Fibroblast of skin of left quadriceps (primary cell): ENCODE measurements around the gene CCNJL.

Experiments used
- DNase-seq, 2 experiments: peaks; one replicate each; pipeline ENCODE4 v3.0.0-alpha.2; 2013; ENCODE audit warnings: low read depth in 2 of 2

Gene CCNJL

DNA sequence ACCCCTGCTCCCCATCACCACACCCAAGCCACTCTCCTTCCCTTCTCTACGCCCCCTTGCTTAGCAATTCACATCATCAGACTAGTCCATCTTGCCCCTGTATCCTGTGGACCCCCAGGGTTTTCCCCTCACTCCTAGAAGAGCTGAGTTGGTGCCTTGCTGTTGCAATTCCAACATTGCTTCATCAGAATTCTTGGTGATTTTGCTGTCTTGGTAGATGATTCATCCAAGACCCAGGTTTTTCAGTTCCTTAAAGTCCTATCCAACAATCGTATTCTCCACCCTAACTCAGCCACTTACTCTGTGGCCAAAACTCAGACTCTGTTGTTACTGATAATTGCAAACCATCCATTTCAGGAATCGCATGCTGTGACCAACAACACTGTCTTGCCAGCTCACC is 21.4 kb upstream of the CCNJL start:
- DNase-seq: no peak

DNA sequence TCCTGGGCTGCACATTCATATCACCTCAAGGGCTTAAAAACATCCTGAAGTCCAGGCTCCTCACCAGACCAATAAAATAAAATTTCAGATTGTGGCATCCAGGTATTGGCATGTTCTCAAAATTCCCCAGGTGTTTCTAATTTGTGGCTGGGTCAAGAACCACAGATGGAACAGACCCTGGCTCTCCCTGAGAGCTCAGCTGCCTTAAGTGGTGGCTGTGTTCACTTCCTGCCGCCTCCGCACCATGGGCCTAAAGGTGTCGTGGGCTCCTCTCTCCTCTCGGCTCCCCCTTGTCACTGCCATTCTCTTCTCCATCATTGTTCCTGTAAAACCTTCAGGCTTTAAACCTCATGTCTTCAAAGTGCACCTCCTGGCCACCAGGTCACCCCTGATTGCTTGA is 17.8 kb upstream of the CCNJL start:
- no peak for DNase-seq

DNA sequence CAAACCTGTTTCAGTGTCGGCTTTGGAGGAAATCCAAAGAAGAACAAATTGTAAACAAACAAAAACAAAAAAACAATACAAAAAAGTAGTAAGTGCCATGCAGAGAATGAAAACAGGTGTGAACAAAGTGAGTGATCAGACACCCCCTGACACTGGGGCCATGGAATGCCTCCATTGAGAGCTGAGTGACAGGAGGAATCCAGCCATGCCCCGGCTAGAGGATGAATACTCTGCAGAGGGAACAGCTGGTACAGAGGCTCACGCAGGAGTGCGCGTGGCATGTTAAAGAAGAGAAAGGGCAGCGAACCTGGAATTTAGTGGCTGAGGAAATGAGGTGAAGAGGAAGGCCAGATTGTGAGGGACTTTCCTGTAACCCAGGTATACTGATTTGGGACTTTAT is 15.5 kb upstream of the CCNJL start:
- no peak for DNase-seq

DNA sequence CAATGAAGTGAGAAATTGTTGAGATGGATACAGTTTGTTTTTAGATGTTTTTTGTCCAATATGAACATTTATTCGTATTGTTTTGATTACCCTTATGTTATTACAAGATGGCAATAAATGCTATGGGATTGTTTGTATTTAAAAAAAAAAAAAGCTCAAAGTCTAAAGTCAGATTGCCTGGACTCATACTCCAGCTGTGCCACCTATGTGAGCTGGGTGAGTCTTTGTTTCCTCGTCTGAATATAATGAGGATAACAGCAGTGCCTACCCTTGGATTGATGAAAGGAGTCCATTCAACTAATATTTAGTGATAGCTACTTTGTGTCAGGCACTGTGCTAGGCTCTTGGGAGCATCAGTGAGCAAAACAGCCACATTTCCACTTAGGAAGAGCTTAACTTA is 14.6 kb upstream of the CCNJL start:
- DNase-seq: no peak

DNA sequence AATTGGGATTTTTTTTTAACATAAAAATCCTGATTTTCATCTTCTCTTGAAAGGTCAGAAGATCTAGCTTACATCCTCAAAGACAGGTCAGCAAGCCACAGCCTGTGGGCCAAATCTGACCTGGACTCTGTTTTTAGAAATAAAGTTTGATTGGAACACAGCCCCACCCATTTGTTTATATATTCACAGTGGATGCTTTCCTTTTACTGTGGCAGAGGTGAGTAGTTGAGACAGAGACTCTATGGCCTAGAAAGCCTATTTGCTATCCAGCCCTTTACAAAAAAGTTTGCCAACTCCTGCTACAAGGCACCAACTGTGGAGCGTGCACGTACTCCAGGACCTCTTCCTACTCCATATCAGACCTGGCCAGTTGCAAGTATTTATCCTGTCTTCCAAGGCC is 13.4 kb upstream of the CCNJL start:
- DNase-seq: no peak

DNA sequence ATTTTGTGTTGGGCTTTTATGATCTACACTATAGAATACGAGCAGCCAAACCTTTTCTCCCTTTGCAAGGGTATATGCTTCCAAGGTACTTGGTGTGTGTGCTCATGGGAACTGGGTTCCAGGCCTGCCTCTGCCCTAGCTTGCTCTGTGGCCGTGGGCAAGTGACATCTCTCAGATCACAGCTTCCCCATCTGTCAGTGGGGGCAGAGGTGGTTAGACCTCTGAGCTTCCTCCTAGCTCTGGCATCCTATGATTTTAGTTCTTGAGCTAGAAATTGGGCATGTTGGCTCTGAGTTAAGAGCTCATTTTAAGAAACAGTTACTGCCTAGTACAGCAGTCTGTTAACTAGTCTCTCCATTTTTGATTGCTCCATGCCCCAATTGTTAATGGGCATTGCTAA is 12.5 kb upstream of the CCNJL start:
- no peak for DNase-seq

DNA sequence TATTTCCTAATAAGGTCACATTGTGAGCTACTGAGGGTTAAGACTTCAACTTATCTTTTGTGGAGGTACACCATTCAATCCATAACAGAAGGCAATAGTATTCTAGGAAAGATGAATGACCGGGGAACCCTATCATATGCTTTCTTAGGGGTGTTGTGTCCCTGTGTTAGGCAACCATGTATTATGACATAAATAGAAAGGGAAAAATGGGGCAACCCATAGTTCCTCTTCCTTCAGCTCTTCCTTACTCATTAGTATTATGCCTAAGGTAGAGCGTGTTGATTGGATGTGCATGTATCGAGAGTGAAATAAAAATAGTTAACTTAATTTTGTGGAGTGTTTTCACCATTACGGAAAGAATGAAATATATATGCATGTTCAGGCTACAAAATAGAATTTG is 6.0 kb upstream of the CCNJL start:
- DNase-seq: no peak

DNA sequence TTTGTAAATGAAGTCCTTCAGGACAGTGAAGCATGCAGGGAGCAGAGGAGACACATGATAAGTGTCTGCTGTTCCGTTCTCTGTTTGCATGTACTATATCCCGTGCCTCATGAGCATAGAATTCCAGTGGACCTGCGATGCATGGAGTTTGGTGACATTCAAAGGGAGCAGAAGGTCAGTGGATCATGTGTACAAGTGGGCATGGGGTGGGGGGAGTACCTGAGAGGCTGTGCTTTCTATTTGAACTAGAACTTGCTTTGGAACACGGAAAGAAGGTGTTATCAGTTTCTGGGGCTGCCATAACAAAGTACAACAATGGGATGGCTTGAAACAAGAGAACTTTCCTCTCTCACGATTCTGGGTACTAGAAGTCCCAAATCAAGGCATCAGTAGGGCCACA is 5.1 kb upstream of the CCNJL start:
- DNase-seq: no peak

DNA sequence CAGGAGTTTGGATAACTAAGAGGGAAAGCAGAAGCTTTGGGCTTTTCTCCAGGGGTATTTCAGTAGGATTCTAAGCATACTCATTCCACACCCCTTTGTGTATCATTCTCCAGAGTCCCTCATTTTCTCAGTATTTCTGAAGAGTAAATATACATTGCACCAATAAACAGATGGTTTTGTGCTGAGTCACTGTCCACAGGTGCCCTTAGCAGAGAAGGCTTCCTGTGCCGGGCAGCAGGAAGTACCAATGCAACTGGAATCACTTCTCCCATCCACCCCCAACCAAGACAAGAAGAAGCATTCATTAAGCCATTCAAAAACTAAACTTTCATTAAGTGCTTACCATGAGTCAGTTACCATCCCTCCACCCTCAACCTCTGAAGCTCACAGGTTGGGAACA is 3.6 kb upstream of the CCNJL start:
- DNase-seq: no peak

DNA sequence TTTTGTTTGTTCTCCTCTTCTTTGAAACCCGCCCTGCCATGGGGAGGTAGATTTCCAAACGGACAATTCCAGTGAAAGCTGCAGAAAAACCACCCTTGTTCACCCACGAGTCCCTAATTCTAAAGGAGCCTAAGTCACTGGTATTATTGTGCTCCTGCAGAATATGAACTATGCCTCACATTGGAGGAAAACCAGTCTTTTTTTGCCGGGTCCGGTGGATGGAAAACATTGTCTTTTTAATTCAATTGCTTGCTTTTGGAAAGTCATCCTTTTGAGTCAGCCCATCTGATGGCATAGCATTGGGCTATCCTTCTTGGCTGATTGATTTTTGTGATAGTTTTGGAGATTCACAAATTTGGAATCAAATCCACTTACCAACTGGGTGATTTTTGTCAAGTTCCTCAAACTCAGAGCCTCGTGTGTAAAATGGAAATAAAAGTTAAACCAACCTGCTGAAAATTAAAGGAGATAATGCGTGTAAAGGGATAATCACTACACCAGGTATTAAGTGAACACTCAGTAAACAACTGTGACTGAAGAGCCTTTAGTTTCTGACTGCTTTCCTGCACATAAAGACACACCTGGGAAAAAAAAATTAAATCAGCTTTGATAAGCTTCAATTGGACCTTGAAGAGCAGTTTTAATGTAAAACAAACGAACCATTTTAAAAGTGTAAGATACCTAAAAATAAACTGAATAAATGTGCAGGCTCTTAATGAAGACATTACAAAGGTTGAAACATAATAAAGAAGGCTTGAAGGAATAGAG is 780 bp upstream of the CCNJL start:
- DNase-seq: no peak

DNA sequence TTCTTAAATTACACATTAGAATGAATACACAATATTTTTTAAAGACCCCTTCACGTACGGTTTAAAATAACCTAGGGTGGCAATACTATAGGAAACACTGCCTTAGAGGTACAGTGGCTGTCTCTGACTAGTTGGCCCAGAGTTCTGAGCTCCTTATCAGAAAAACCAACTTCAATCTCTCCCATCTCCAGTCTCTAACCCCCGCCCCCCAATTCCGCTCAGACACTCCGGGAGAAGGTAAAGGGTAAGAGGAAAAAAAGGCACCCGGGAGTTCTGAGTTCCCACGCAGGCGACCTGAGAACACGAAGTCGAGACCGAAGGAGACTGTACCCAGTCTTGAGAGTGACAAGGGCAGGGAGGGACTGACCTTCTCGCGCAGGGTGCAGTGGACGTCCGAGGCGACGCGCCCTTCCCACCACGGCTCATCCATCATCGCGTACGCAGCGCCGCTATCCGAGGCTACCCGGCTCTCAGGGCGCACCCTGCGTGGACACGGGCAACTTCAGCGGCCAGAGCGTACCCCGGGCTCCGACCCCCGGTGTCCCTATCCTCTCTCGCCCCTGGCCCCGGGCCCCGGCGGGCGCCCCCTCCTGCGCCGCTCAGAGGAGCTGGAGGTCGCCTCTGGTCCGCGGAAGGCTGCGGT is 752 bp downstream of the CCNJL start:
- no peak for DNase-seq

DNA sequence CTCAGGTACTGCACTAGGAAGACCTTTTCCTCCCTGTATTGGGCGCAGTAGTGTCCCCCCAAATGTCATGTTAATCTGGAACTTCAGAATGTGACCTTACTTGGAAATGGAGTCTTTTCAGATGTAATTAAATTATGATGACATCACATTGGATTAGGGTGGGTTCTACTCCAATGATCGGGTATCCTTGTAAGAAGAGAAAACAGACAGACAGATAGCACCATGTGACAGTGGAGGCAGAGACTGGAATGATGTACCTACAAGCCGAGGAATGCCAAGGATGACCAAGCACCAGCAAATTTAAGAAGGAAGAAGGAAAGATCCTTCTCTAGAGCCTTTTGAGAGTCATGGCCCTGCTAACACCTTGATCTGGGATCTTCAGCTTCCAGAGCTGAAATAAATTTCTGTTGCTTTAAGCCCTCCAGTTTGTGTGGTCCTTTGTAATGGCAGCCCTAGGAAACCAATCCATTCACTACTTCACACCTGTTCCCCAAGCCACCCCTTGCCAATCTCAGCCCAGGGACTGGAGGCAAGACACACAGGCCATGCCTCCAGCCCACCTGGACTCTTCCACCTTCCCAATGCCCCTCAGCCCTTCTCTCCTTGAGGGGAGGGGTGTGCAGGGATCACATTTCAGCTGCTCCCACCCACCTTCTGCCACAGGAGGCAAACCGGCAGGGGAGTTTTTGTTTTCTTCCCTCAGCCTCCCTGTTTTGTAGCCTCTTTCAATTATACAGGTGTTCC is 1.6 kb downstream of the CCNJL start:
- no peak for DNase-seq

DNA sequence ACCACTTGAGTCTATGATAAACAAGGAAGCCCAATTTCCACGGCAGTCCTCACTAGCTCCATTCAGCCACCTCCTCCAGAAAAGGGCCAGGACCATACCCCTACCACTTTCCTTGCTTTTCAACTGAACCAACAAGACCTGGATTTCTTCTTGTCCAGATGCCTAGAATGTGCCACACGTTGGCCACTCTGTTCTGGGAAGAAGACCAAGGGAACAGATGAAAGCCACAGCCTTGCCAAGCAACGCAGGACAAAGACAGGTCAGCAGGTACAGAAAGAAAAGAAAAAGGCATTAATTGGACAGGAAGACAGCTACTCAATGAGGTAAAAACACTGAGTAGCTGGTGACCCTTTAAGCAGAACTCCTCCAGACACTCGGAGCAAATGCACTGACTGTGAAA is 2.2 kb downstream of the CCNJL start:
- DNase-seq: no peak

DNA sequence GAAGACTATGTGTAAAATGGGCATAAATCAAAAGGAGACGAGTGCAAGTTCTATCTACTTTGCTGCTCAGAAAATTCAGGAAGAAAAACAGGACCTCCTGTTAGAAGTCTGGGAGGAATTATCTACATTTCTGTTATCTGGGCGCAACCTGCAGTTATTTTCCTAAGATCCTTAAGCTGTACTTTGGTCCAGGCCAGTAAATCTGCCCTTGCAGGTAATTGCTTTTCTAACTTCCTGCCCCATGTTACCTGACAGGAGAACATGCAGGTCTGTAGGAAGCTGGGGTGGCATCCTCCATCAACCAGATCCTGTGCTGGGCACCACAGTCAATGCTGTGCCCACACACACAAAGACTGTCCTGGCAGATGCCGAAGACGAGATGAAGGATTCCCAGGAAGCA is 5.7 kb downstream of the CCNJL start:
- DNase-seq: no peak

DNA sequence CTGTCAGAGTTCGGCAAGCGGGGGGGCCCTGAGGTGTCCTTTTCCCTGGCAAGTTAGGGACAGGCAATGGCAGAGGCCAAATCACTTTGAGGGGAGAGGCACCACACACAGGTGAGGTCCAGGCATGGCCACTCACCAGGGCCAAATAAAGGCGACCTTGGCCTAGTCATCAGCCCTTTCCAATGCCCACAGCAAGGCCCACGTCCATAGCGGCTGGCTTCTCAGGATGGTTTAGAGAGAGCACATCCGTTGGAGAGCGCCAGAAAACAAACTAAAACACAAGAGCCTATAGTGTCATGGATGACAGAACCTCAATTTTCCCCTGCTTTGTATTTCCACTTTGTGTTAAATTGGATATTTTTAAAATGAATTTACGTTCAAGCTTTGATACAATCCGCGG is 7.0 kb downstream of the CCNJL start:
- no peak for DNase-seq

DNA sequence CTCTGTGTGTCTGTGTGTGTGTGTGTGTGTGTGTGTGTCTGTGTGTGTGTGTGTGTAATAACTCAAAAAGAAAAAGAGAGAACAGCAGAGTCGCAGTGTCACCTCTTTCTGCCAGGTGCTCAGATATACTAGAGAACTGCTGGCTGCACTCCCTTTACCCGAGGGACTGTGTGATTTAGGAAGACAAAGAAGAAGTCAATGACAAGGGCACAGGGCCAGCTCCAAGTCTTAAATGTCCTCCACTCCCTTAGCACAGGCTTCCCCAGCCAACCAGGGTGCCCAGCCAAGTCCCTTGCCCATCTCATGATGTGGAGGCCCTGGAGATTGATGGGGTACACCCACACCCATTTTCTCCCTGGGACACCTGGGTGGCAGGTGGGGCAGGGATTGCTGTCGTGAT is 8.7 kb downstream of the CCNJL start:
- DNase-seq: no peak

DNA sequence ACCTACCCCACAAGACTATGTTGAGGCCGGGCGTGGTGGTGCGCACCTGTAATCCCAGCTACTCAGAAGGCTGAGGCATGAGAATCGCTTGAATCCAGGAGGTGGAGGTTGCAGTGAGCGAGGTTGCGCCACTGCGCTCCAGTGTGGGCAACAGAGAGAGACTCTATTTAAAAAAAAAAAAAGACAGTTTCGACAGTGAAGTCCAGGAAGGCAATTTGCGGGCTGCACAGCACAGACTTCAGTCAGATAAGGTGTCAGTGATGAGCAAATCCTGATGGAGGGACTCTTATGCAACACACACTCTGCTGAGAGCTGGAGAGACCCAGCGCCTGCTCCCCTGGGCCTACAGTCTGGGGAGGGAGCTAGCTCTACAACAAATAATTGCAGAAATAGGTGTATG is 14.2 kb downstream of the CCNJL start:
- DNase-seq: no peak

DNA sequence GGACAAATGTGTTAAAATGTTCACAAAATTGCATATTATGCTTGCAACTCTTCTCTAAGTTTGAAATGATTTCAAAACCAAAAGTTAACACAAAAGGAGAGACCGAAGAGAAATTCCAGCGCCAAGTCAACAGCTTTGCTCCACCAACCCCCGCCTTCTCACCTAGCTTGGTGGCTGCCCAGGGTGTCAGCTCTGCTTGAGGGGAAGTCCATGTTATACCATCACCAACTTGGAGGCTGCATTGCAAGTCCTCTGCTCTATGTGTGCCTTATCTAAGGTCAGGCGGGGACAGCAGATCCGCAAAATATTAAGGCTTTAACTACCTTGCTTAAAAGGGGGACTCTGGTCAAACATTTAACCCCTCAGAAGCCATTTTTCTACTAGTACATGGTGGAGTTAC is 14.6 kb downstream of the CCNJL start:
- no peak for DNase-seq

DNA sequence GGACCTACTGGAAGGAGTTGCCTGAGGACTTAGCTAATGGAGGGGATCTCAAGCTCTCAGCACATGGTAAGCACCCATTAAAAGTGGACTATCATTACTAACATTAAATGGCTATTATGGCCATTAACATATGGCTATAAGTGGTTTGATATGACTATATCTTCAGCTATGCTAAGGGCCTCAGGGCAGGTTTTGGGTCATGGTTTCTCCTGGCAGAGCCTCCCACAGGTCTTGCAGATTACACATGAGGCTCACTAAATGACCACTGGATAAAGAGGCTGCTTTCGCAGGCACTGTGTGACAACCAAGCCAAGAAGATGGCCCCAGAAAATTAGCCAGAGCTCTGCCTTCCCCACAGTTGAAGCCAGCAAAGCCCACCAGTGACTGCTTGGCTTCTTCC is 15.4 kb downstream of the CCNJL start:
- no peak for DNase-seq

DNA sequence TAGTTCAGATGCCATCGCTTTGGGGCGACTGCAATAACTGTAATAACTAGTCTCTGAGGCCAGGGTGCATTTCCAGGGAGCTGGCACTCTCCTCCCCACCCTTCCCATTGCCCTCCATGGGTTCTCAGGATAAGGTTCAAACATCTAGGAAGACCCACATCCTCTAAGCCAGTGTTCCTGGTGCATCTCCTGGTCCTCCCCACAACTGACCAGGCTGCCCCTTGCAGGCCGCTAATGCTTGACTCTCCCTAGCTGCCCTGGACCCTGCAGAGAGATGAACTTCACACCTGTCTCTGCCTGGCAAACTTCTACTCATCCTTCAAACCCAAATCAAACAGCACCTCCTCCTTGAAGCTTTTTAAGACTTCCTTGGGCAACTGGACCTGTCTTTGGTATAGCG is 15.9 kb downstream of the CCNJL start:
- no peak for DNase-seq

DNA sequence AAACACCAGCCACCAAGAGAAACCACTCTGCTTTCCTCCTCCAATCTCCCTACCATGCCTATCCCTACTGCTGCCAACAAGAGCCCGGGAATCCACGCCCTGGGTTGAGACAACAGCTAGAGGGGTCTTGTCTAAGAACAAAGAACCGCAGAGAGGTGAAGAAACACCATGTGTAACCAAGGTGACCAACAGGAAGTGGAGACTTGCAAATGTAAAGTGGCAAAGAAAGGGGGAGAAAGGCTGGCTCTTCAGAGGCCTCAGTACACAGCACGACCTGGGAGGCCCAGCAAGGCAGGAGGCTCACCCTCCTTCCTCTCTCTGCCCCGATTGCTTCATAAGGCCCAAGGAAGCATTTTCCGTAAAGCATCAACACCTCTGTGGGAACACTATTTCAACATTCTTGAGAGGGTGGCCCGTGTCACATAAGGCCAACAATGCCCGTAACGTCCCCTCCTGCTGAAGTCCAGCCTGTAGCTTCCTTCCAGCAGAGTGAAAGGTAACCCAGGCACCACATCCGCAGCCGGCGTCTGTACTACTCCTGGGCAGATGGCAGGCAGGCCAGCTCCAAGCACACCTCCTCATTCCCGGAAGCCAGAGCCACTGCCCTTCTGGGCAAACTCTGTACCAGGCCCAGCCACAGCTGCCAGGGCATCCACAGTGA is 18.3 kb downstream of the CCNJL start:
- no peak for DNase-seq

DNA sequence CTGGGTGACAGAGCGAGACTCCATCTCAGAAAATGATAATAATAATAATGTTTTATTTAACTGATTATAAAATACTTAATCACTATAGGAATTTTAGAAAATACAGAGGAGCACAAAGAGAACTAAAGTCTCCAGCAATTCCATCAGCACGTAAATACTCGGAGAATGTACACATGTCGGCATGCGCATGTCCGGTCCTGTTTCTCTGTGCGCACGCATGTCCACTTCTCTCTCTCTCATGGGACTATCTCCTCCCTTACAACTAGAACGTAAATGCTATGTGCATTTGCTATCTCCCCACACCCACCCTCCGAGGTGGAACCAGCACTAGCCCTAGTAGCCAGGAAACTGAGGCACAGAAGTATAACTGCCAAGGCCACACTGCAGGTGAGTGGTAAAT is 19.0 kb downstream of the CCNJL start:
- DNase-seq: no peak

DNA sequence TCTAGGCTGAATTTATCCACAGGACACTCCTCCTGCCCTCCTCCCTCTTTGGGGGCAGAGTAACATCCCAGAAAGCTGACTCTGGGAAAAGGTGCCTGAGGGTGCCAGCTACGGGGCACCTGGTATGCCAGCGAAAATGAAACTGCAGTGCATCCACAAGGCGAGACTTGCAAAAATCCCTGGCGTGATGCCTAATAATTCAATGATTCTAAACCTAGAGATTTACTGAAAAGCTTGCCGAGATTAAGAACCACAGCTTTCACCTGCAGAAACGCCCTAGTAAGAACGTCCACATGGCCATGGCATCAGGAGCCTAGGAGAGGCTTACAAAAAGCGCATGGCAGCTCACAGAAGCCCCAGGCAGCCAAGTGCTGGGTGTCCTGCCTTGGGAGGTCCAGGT is 20.9 kb downstream of the CCNJL start:
- no peak for DNase-seq
